SK-N-SH treated with all-trans-retinoic acid at 6 μM for 48 hours (cell line): ENCODE measurements around the gene DNM2.

Experiments used
- ATAC-seq: fragments of 200-7000 bp; cut with Tn5 transposase; 3 replicates; pipeline ENCODE4 v1.9.1; 2020; ENCODE audit warnings: mild to moderate bottlenecking, moderate library complexity
- ARNTL ChIP-seq: fragments of 450-650 bp; formaldehyde crosslinking; IDR thresholded peaks from 2 replicates; pipeline ENCODE4 v1.5.0; 2020; ENCODE audit warnings: low read depth, mild to moderate bottlenecking, moderate library complexity, borderline replicate concordance
- BACH2 ChIP-seq: fragments of 250-450 bp; sonication (Bioruptor Pico); IDR thresholded peaks from 2 replicates; pipeline ENCODE4 v1.9.0; 2021; ENCODE audit warnings: mild to moderate bottlenecking, borderline replicate concordance
- CSDC2 ChIP-seq: fragments of 250-450 bp; sonication (Bioruptor Pico); IDR thresholded peaks from 2 replicates; pipeline ENCODE4 v1.5.0; 2020; ENCODE audit warnings: mild to moderate bottlenecking, moderate library complexity
- ESRRG ChIP-seq: fragments of 250-450 bp; sonication (Bioruptor Pico); IDR thresholded peaks from 2 replicates; pipeline ENCODE4 v1.6.1; 2021; ENCODE audit warnings: mild to moderate bottlenecking
- GLIS3 ChIP-seq: fragments of 250-450 bp; sonication (Bioruptor Pico); IDR thresholded peaks from 2 replicates; pipeline ENCODE4 v1.5.0; 2020; ENCODE audit warnings: mild to moderate bottlenecking, moderate library complexity
- ISL1 ChIP-seq: fragments of 250-450 bp; sonication (Bioruptor Pico); IDR thresholded peaks from 2 replicates; pipeline ENCODE4 v2.1.2; 2022; ENCODE audit warnings: mild to moderate bottlenecking, moderate library complexity
- OSR1 ChIP-seq: fragments of 250-450 bp; sonication (Bioruptor Pico); IDR thresholded peaks from 2 replicates; pipeline ENCODE4 v1.8.0; 2022; ENCODE audit warnings: moderate library complexity, mild to moderate bottlenecking, inconsistent platforms
- PPARA ChIP-seq: fragments of 250-450 bp; sonication (Bioruptor Pico); IDR thresholded peaks from 2 replicates; pipeline ENCODE4 v1.5.0; 2020; ENCODE audit warnings: mild to moderate bottlenecking, borderline replicate concordance
- RARB ChIP-seq: fragments of 250-450 bp; sonication (Bioruptor Pico); IDR thresholded peaks from 2 replicates; pipeline ENCODE4 v1.8.0; 2021; ENCODE audit warnings: mild to moderate bottlenecking, moderate library complexity
- SNAI2 ChIP-seq: fragments of 250-450 bp; sonication (Bioruptor Pico); IDR thresholded peaks from 2 replicates; pipeline ENCODE4 v1.5.0; 2020; ENCODE audit warnings: mild to moderate bottlenecking, moderate library complexity
- TCF4 ChIP-seq: fragments of 250-450 bp; sonication (Bioruptor Pico); IDR thresholded peaks from 2 replicates; pipeline ENCODE4 v1.8.0; 2021; ENCODE audit warnings: mild to moderate bottlenecking, moderate library complexity, borderline replicate concordance
- TOX ChIP-seq: fragments of 250-450 bp; sonication (Bioruptor Pico); IDR thresholded peaks from 2 replicates; pipeline ENCODE4 v1.8.0; 2021; ENCODE audit warnings: mild to moderate bottlenecking, moderate library complexity, borderline replicate concordance
- ZC3H10 ChIP-seq: fragments of 250-450 bp; sonication (Bioruptor Pico); IDR thresholded peaks from 2 replicates; pipeline ENCODE4 v1.5.1; 2021; ENCODE audit warnings: mild to moderate bottlenecking, moderate library complexity
- ZFP3 ChIP-seq: fragments of 250-450 bp; sonication (Bioruptor Pico); IDR thresholded peaks from 2 replicates; pipeline ENCODE4 v1.5.0; 2020; ENCODE audit warnings: mild to moderate bottlenecking, moderate library complexity
- ZFP30 ChIP-seq: fragments of 450-650 bp; formaldehyde crosslinking; IDR thresholded peaks from 2 replicates; pipeline ENCODE4 v1.5.0; 2022; ENCODE audit warnings: mild to moderate bottlenecking, moderate library complexity
- ZNF565 ChIP-seq: fragments of 450-650 bp; formaldehyde crosslinking; conservative IDR thresholded peaks from 2 replicates; pipeline ENCODE4 v1.5.0; 2020; ENCODE audit warnings: low read depth, mild to moderate bottlenecking, moderate library complexity
- ZNF70 ChIP-seq: fragments of 450-650 bp; formaldehyde crosslinking; IDR thresholded peaks from 2 replicates; pipeline ENCODE4 v1.5.0; 2020; ENCODE audit warnings: mild to moderate bottlenecking, moderate library complexity
- ZNF8 ChIP-seq: fragments of 450-650 bp; formaldehyde crosslinking; IDR thresholded peaks from 2 replicates; pipeline ENCODE4 v1.5.0; 2020; ENCODE audit warnings: mild to moderate bottlenecking, moderate library complexity
- TF ChIP-seq, protein P1 (sequence below): fragments of 250-450 bp; sonication (Bioruptor Pico); IDR thresholded peaks from 2 replicates; pipeline ENCODE4 v1.5.1; 2021; ENCODE audit warnings: mild to moderate bottlenecking, moderate library complexity
- TF ChIP-seq, protein P2 (sequence below): fragments of 250-450 bp; sonication (Bioruptor Pico); IDR thresholded peaks from 2 replicates; pipeline ENCODE4 v1.8.0; 2020; ENCODE audit warnings: mild to moderate bottlenecking, moderate library complexity, borderline replicate concordance
- TF ChIP-seq, protein P3 (sequence below): fragments of 250-450 bp; sonication (Bioruptor Pico); IDR thresholded peaks from 2 replicates; pipeline ENCODE4 v1.8.0; 2021; ENCODE audit warnings: low read depth, mild to moderate bottlenecking, moderate library complexity, borderline replicate concordance
- TF ChIP-seq, protein P4 (sequence below): fragments of 250-450 bp; sonication (Bioruptor Pico); IDR thresholded peaks from 2 replicates; pipeline ENCODE4 v1.5.1; 2020; ENCODE audit warnings: low read depth, mild to moderate bottlenecking, moderate library complexity
- TF ChIP-seq, protein P5 (sequence below): fragments of 250-450 bp; sonication (Bioruptor Pico); IDR thresholded peaks from 2 replicates; pipeline ENCODE4 v1.5.0; 2020; ENCODE audit warnings: mild to moderate bottlenecking, moderate library complexity

DNM2 gene

DNA sequence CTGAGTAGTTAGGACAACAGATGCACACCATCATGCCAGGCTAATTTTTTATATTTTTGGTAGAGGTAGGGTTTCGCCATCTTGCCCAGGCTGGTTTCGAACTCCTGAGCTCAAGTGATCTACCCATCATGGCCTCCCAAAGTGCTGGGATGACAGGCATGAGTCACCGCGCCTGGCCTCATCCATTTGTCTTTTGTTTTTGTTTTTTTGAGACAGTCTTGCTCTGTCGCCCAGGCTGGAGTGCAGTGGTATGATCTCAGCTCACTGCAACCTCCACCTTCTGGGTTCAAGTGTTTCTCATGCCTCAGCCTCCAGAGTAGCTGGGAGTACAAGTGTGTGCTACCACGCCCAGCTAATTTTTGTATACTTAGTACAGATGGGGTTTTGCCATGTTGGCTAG is 57.0 kb downstream of the DNM2 start:
- TF ChIP-seq, protein P1, sequence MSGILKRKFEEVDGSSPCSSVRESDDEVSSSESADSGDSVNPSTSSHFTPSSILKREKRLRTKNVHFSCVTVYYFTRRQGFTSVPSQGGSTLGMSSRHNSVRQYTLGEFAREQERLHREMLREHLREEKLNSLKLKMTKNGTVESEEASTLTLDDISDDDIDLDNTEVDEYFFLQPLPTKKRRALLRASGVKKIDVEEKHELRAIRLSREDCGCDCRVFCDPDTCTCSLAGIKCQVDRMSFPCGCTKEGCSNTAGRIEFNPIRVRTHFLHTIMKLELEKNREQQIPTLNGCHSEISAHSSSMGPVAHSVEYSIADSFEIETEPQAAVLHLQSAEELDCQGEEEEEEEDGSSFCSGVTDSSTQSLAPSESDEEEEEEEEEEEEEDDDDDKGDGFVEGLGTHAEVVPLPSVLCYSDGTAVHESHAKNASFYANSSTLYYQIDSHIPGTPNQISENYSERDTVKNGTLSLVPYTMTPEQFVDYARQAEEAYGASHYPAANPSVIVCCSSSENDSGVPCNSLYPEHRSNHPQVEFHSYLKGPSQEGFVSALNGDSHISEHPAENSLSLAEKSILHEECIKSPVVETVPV (CRISPR knock-in tag) = no peak
- no peak for TF ChIP-seq RARB (CRISPR knock-in tag)
- TF ChIP-seq ZFP30 = no peak
- no peak for TF ChIP-seq PPARA
- TF ChIP-seq, protein P2, sequence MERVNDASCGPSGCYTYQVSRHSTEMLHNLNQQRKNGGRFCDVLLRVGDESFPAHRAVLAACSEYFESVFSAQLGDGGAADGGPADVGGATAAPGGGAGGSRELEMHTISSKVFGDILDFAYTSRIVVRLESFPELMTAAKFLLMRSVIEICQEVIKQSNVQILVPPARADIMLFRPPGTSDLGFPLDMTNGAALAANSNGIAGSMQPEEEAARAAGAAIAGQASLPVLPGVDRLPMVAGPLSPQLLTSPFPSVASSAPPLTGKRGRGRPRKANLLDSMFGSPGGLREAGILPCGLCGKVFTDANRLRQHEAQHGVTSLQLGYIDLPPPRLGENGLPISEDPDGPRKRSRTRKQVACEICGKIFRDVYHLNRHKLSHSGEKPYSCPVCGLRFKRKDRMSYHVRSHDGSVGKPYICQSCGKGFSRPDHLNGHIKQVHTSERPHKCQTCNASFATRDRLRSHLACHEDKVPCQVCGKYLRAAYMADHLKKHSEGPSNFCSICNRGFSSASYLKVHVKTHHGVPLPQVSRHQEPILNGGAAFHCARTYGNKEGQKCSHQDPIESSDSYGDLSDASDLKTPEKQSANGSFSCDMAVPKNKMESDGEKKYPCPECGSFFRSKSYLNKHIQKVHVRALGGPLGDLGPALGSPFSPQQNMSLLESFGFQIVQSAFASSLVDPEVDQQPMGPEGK (CRISPR knock-in tag) = no peak
- no peak for TF ChIP-seq TOX
- TF ChIP-seq ZNF70 (CRISPR knock-in tag) = no peak
- no peak for ATAC-seq

DNA sequence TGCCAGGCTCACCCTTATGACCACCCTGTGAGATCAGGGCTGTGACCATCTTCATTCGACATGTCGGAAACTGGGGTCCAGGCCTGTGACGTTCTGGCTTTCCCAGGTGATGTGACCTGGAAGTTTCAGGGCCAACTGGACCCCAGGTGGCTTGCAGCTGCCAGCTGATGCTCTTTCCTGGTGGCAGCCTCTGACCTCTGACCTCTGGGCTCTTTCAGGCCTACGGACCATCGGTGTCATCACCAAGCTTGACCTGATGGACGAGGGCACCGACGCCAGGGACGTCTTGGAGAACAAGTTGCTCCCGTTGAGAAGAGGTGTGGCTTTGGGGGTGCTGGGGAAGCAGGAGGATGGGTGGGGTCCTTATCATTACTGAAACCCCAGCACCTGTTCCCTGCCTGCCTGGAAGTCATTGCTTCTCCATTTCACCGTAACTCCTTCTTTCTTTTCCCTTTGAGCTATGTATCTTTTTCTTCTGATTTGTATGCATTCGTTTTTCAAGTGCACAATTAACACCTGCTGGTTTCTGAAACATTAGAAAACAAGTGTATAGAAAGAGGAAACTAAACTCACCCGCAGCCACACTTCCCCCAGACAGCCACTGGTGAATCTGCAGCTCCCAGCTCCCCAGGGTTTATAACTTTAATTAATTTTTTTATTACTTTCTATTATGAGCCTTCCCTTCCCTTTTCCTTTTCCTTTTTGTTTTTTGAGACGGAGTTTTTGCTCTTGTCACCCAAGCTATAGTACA is 59.2 kb downstream of the DNM2 start:
- no peak for ATAC-seq
- TF ChIP-seq ESRRG (CRISPR knock-in tag) = no peak
- TF ChIP-seq RARB (CRISPR knock-in tag) = no peak
- no peak for TF ChIP-seq GLIS3
- TF ChIP-seq ARNTL (CRISPR knock-in tag) = no peak
- TF ChIP-seq TCF4 (CRISPR knock-in tag) = no peak
- TF ChIP-seq, protein P3, sequence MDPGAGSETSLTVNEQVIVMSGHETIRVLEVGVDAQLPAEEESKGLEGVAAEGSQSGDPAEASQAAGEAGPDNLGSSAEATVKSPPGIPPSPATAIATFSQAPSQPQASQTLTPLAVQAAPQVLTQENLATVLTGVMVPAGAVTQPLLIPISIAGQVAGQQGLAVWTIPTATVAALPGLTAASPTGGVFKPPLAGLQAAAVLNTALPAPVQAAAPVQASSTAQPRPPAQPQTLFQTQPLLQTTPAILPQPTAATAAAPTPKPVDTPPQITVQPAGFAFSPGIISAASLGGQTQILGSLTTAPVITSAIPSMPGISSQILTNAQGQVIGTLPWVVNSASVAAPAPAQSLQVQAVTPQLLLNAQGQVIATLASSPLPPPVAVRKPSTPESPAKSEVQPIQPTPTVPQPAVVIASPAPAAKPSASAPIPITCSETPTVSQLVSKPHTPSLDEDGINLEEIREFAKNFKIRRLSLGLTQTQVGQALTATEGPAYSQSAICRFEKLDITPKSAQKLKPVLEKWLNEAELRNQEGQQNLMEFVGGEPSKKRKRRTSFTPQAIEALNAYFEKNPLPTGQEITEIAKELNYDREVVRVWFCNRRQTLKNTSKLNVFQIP (CRISPR knock-in tag) = no peak
- TF ChIP-seq, protein P4, sequence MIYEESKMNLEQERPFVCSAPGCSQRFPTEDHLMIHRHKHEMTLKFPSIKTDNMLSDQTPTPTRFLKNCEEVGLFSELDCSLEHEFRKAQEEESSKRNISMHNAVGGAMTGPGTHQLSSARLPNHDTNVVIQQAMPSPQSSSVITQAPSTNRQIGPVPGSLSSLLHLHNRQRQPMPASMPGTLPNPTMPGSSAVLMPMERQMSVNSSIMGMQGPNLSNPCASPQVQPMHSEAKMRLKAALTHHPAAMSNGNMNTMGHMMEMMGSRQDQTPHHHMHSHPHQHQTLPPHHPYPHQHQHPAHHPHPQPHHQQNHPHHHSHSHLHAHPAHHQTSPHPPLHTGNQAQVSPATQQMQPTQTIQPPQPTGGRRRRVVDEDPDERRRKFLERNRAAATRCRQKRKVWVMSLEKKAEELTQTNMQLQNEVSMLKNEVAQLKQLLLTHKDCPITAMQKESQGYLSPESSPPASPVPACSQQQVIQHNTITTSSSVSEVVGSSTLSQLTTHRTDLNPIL = no peak
- TF ChIP-seq BACH2 (CRISPR knock-in tag) = no peak
- TF ChIP-seq ZFP30 = no peak
- TF ChIP-seq, protein P1 (CRISPR knock-in tag) = no peak
- TF ChIP-seq ZNF8 (CRISPR knock-in tag) = no peak
- TF ChIP-seq ZC3H10 (CRISPR knock-in tag) = no peak
- TF ChIP-seq ISL1 (CRISPR knock-in tag) = no peak
- TF ChIP-seq, protein P2 (CRISPR knock-in tag) = no peak
- no peak for TF ChIP-seq ZNF70 (CRISPR knock-in tag)
- TF ChIP-seq OSR1 (CRISPR knock-in tag) = no peak
- no peak for TF ChIP-seq ZNF565 (CRISPR knock-in tag)
- TF ChIP-seq, all 23 proteins: peak for 0

DNA sequence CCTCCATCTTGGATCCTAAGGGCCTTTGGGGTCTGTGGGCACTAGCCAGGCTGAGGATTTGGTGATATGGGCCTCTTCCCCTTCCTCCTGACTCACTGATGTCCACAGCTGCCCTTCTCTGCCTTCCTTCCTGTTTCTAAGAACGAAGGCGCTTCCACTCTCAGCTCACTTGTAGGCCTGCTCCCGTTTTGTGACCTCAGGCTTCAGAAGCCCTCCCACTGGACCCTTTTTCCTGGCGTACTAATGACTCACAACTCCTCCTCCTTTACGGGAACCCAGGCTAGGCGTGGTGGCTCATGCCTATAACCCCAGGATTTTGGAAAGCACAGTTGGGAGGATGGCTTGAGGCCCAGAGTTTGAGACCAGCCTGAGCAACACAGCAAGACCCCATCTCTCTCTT is 62.5 kb downstream of the DNM2 start:
- no peak for ATAC-seq
- TF ChIP-seq, protein P1 (CRISPR knock-in tag) = no peak
- TF ChIP-seq ISL1 (CRISPR knock-in tag) = no peak
- TF ChIP-seq ZC3H10 (CRISPR knock-in tag) = no peak
- TF ChIP-seq ARNTL (CRISPR knock-in tag) = no peak
- TF ChIP-seq, protein P5, sequence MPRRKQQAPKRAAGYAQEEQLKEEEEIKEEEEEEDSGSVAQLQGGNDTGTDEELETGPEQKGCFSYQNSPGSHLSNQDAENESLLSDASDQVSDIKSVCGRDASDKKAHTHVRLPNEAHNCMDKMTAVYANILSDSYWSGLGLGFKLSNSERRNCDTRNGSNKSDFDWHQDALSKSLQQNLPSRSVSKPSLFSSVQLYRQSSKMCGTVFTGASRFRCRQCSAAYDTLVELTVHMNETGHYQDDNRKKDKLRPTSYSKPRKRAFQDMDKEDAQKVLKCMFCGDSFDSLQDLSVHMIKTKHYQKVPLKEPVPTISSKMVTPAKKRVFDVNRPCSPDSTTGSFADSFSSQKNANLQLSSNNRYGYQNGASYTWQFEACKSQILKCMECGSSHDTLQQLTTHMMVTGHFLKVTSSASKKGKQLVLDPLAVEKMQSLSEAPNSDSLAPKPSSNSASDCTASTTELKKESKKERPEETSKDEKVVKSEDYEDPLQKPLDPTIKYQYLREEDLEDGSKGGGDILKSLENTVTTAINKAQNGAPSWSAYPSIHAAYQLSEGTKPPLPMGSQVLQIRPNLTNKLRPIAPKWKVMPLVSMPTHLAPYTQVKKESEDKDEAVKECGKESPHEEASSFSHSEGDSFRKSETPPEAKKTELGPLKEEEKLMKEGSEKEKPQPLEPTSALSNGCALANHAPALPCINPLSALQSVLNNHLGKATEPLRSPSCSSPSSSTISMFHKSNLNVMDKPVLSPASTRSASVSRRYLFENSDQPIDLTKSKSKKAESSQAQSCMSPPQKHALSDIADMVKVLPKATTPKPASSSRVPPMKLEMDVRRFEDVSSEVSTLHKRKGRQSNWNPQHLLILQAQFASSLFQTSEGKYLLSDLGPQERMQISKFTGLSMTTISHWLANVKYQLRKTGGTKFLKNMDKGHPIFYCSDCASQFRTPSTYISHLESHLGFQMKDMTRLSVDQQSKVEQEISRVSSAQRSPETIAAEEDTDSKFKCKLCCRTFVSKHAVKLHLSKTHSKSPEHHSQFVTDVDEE (CRISPR knock-in tag) = no peak
- TF ChIP-seq PPARA = no peak
- no peak for TF ChIP-seq ZFP30
- TF ChIP-seq GLIS3 = no peak
- TF ChIP-seq SNAI2 (CRISPR knock-in tag) = no peak
- TF ChIP-seq OSR1 (CRISPR knock-in tag) = no peak
- no peak for TF ChIP-seq RARB (CRISPR knock-in tag)
- no peak for TF ChIP-seq CSDC2
- no peak for TF ChIP-seq ZFP3 (CRISPR knock-in tag)
